NCI-H510A (cell line): Measurements from ENCODE around the gene JAKMIP2.

ENCODE experiments used
- DNase-seq: peaks from one replicate; lab custom pipeline; 2025; lab: John Stamatoyannopoulos, UW

JAKMIP2 gene

GRCh38 chr5:147788023-147788422, 5.5 kb upstream of the JAKMIP2 start:
- DNase-seq, result no peak

DNA sequence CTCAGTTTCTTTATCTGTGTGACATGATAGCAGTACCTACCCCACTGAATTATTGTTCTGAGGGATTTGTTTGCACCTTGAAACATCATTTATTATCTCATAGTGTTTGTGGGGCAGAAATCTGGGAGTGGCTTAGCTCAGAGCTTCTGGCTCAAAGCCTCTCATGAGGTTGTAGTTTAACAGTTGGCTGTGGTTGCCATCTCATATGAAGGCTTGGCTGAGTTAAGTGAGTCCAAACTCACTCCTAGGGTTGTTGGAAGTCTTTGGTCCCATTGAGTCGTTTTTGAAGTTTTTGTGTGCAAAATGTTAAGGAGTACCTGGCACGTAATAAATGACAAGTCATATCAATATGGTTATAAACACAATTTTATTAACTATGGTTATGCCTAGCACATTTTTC, 3.6 kb upstream of the JAKMIP2 start:
- DNase-seq, result no peak

DNA sequence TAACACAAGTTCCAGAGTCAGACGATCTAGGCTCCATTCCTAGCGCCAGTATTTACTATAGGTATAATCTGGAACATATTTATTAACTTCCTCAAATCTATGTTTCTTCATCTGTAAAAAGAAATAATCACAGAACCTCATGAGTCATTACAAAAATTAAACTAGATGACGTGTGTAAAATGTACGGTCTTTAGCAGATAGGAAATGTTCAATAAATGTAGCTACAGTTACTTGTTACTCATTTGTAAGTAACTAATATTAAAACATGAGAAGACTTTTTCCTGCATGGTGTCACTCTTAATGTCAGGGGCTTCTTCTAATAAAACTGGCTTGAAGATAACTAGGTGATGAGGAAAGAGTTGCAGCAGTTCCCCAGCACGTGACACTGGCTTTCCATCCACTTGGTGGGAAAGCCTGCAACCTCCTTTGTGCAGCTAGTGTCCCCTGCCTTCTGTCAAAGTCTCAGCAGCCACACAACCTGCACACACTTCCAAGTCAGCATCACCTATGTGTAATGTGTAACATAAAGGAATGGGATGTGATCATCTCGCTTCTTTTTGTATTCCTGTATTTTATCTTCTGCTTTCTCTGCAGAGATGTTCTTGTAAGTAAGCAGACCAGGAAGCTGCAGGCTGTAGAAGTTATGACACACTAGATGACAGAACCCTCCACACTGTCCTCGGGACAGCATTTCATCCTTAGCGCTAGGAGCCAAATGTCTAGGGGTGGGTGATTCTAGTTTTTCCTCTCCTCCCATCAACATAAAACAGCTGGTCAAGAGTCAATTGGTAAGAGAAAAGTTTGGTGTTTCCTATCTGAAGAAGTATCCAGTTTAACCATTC, 1.8 kb upstream of the JAKMIP2 start:
- no peak for DNase-seq

- DNase-seq, result no peak
Observed at GRCh38 chr5:147780924-147781573, 1.5 kb downstream of the JAKMIP2 start.

DNA sequence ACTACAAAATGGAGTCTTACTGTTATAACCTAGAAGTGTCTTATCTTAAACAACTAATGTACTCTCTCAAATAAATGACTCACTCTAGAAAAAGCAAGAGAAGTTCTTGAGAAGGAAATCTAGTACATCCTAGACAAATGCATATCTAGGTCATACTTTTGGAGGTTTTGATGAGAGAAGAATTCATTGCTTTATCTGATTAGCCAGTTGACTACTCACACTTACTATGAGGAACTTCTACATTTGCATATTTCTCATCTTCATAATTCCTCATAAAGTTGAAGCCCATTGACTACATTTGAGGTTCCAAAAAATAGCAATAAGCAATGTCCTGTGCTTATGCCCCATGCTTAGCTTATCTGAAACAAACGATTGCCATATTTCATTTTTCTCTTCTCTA, 2.8 kb downstream of the JAKMIP2 start:
- DNase-seq, result no peak

- DNase-seq, result no peak
Observed at GRCh38 chr5:147776989-147777388, 5.5 kb downstream of the JAKMIP2 start.

DNA sequence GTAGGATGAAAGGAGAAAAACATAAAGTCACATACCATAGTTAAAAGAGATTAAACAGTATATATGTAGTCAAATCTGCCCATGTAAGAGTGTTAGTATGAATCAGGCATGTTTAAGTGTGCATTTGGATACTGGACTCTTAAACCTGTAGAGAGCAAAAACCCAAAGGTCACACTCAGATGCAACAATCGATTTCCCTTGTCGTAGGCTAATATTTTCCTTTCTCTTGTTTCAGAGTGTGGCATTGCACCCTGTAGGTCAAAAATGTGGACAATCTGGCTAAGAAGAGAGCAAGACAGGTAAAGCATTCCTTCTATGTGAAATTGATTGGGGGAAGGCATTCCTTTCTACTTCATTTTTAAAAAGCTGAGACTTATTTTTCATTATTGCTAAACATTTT, 8.9 kb downstream of the JAKMIP2 start:
- no peak for DNase-seq

DNA sequence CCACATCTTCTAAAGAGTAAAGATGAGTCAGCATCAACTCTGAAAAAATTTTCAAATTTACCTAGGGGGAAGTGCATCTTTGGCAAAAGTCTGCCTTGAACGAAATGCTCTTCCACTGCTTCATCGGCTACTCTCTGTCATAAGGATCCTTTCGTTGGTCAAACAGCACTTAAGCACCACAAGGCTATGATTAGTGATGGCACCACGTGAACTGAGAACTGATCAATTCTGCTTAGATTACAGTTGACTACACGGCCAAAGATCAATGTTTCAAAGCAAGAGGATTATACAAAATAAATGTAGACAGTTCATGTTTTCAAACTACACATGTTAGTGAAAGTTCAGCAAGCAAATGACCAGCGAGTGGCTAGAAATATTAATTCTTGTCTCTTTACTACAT, 9.4 kb downstream of the JAKMIP2 start:
- DNase-seq, result no peak

DNA sequence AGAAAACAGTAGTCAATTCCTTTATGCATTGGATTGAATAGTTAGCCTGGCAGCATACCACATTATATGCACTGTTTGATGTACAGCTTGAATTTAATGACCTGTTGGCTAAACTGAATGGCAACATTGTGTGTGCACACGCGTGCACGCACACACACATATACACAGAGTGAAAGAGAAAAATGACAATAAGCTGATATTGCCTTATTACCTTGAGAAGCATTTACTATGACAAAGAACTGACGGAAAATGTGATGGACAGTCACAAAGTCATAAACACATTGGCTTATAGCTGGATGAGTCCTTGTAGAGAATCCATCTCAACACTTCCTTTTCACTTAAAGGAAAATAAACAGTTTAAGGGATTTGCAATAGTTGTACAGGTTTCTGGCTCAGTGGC, 15.5 kb downstream of the JAKMIP2 start:
- no peak for DNase-seq

DNA sequence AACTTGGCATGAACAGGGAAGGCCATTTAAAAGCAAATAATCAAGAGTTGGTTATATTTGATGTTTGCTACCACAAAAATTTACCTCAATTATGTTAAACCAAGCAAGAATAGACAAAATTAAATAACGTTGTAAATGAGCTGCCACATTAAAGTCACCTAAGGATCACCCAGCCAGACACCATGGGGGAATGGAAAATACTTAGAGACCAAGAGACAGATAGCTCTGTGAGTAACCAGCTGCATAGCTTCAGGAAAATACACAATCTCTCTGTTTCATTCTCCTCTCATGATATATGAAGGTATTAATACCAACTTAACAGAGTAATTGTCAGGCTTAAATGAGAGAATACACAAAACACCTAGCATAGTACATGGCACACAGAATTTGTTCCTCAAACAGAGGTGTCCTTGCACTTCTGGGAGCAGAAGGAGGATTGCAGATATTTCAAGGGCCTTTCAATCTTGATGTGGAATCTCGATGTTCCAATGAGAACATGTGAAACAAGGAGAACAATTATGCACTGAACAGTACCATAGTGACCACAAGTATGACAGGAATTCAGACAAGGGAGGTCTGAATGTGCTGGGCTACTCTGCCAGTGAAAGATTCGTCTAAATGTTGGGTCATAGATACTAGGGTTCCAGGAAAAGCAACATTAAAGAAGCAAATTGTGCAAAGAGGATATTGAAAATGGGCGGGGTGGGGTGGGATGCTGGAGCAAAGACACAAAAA, 18.6 kb downstream of the JAKMIP2 start:
- no peak for DNase-seq

- no peak for DNase-seq
Observed at GRCh38 chr5:147760086-147760875, 22.2 kb downstream of the JAKMIP2 start.

DNA sequence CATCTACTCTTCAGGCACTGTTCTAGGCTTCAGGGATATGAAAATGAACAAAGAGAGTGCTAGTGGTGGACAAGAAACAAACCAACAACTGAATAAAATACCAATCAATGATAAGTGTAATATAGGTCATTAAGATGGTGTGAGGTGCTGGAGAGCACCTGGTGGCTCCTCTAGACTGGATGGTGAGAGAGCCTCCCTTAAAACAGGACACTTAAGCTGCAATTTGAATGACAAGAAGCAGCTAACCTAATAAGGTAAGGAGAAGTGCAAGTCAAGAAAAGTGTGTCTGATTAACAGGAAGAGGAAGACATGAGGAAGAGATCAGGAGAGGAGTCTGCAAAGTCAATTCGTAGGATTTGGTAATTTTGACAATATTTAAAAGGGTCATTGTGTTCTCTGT, 23.1 kb downstream of the JAKMIP2 start:
- no peak for DNase-seq

GRCh38 chr5:147756566-147756965, 26.0 kb downstream of the JAKMIP2 start:
- no peak for DNase-seq

- no peak for DNase-seq
Observed at GRCh38 chr5:147754372-147755122, 28.0 kb downstream of the JAKMIP2 start.

- DNase-seq, result no peak
Observed at GRCh38 chr5:147753765-147754164, 28.8 kb downstream of the JAKMIP2 start.

- DNase-seq, result no peak
Observed at GRCh38 chr5:147752666-147753290, 29.8 kb downstream of the JAKMIP2 start.

GRCh38 chr5:147752033-147752432, 30.5 kb downstream of the JAKMIP2 start:
- no peak for DNase-seq

DNA sequence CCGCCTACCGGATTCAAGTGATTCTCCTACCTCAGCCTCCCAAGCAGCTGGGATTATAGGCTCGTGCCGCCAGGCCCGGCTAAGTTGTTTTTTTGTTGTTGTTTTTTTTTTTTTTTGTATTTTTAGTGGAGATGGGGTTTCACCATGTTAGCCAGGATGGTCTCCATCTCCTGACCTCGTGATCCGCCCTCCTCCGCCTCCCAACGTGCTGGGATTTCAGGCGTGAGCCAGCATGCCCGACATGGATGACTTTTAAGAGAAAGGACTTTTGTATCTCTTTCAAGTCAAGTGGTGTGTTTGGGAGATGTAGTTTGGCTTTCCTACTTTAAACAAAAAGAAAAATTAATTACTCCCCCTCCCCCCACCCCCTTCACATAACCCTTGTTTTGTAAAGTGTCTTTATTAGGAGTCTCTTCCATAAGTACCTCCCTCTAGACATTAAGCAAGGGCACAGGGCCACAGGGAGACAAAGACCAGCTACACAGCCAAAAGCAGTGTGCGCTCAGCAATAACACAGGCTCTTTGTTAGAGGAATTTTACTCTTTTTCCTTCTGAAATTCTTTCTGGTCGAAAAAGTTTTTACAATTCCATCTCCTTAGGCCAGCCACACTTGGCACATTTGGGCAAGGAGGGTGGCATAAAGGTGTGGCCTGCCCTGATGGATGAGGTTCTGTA, 31.2 kb downstream of the JAKMIP2 start:
- DNase-seq, result peak; percentile 76

DNA sequence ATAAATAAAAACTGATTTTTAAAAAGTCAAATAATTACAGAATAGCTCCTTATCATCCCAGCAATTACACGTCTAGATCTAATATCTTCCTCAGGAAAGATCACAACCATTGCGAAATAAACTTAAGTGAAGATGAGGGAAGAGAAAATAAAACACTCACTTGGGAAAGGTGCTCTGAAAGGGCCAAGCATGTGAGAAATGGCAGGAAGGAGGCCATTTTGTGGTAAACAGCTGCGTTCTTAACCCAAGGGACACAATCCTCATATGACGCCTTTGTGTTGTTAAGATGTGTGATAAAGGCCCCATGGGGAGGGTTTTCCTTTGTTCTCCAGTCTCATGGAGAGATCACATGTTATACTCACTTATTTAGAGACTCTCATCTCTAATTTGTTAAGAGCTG, 32.5 kb downstream of the JAKMIP2 start:
- no peak for DNase-seq

DNA sequence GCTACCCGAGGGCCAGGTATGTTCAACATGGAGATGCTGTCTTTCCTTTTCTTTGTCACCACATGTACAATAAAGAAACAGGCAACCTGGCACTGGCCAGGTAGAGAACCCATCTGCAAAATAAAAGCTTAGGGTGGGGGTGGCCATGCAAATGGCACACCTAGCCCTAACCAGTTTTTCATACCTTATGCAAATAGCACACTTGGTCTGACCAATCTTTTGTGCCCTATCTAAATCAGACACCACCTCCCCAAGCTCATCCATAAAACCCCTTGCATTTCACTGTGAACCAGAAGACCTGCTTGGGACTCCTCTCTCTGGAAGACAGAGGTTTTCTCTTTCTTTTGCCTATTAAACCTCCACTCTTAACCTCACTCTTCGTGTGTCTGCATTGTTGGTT, 33.9 kb downstream of the JAKMIP2 start:
- peak; percentile 79 for DNase-seq
